Breast epithelium (tissue), 4 donors: ENCODE results near the gene RSPO1. TPM values are rescaled to one million over a fixed set of nuclear protein-coding genes. Genes with fewer than 3 reads are reported as not detected.

Experiments
- DNase-seq, 2 donors: peaks; one replicate each; pipeline ENCODE4 v3.0.0-alpha.2; 2019; ENCODE audit warnings: low spot score in 2 of 2
- H3K27ac ChIP-seq, 2 donors: fragments of 200-600 bp; sonication (generic) in 1 of 2; one replicate each; pipeline ENCODE4 v1.5.1; 2016 to 2019; ENCODE audit warnings: mild to moderate bottlenecking in 1 of 2
- H3K27me3 ChIP-seq, 2 donors: fragments of 200-600 bp; sonication (generic) in 1 of 2; one replicate each; pipeline versions ENCODE4 v1.5.1 to v1.6.0; 2017 to 2019; ENCODE audit warnings: control low read depth in 1 of 2, mild to moderate bottlenecking in 1 of 2
- H3K36me3 ChIP-seq: fragments of 200-600 bp; one replicate; pipeline ENCODE4 v1.5.1; 2019
- H3K4me1 ChIP-seq, 2 donors: fragments of 200-600 bp; sonication (generic); one replicate each; pipeline ENCODE4 v1.5.1; 2016 to 2019; ENCODE audit warnings: control low read depth in 1 of 2
- H3K4me3 ChIP-seq, 3 donors: fragments of 200-600 bp; sonication (generic); 1 replicate in 2 of 3; 2 replicates in 1 of 3; pipeline ENCODE4 v1.5.1; 2016 to 2019; ENCODE audit warnings: mild to moderate bottlenecking in 3 of 3, moderate library complexity in 2 of 3
- H3K9me3 ChIP-seq, 2 donors: fragments of 200-600 bp; sonication (generic) in 1 of 2; one replicate each; pipeline ENCODE4 v1.5.1; 2016 to 2019; ENCODE audit warnings: control low read depth in 1 of 2
- CTCF ChIP-seq, 3 donors: fragments of 450-650 bp; IDR thresholded peaks; one replicate each; pipeline ENCODE4 v1.5.1; 2016 to 2017; ENCODE audit warnings: antibody characterized with exemption in 3 of 3, mild to moderate bottlenecking in 3 of 3, moderate library complexity in 3 of 3
- POLR2A ChIP-seq: fragments of 450-650 bp; IDR thresholded peaks from one replicate; pipeline ENCODE4 v1.6.1; 2016; ENCODE audit warnings: antibody characterized with exemption, mild to moderate bottlenecking, moderate library complexity
- POLR2AphosphoS5 ChIP-seq, 3 donors: sonication (generic); formaldehyde crosslinking; IDR thresholded peaks; one replicate each; pipeline ENCODE4 v1.6.1; 2017; ENCODE audit warnings: antibody characterized with exemption in 3 of 3
- intact Hi-C: fragments of 100-400 bp; cut with DNase I; formaldehyde crosslinking; loops from one replicate; pipeline ENCODE4 v1.15.1; 2023; ENCODE audit warnings: low total_unique reads
- total RNA-seq, 3 donors: library from RNA; depleted of rRNA; stranded (reverse); fragments of >200 nt; gene quantifications; one replicate each; pipeline ENCODE4 v1.1.0, GENCODE V29; 2016

RSPO1 gene
- total RNA-seq, 3 donors from 2014 or later = 6.9 to 13.0 (median 8.9) TPM

- Histone ChIP-seq H3K4me1 (peaks cover 4 to 13% of the 10 kb centered on the region in 2 donors), H3K27me3 (peaks cover 7 to 62% of the 10 kb centered on the region in 2 donors), H3K9me3 (no peaks in the 10 kb centered on the region), H3K36me3 (no peaks in the 10 kb centered on the region), H3K4me3 (no peak overlapping the region), H3K27ac (no peak overlapping the region)
- intact Hi-C loops = no loop called here
- TF ChIP-seq POLR2AphosphoS5 (IDR thresholded peaks at IDR 0.05) (no peak), CTCF (IDR thresholded peaks at IDR 0.05) (no peak), POLR2A (no peak)
- no peak for DNase-seq
These were observed 3.7 kb downstream of the RSPO1 start for GRCh38 chr1:37631036-37631435.

- Histone ChIP-seq H3K4me1 (peaks cover 4 to 13% of the 10 kb centered on the region in 2 donors), H3K27me3 (peaks cover 7 to 58% of the 10 kb centered on the region in 2 donors), H3K36me3 (no peaks in the 10 kb centered on the region), H3K27ac (no peak overlapping the region), H3K4me3 (no peak overlapping the region), H3K9me3 (no peaks in the 10 kb centered on the region)
- no peak for TF ChIP-seq POLR2AphosphoS5 (IDR thresholded peaks at IDR 0.05)
- TF ChIP-seq POLR2A = no peak
- no peak for TF ChIP-seq CTCF (IDR thresholded peaks at IDR 0.05)
- DNase-seq = no peak
- intact Hi-C loops = no loop called here
These were observed 4.2 kb downstream of the RSPO1 start for GRCh38 chr1:37630426-37631028.

GRCh38 chr1:37629726-37630425 is 4.8 kb downstream of the RSPO1 start:
- no peak for TF ChIP-seq POLR2AphosphoS5 (IDR thresholded peaks at IDR 0.05)
- TF ChIP-seq CTCF (IDR thresholded peaks at IDR 0.05) = no peak
- TF ChIP-seq POLR2A = no peak
- peaks cover 4 to 51% of the 10 kb centered on the region in 2 donors for H3K27me3 ChIP-seq
- peaks cover 4 to 13% of the 10 kb centered on the region in 2 donors for H3K4me1 ChIP-seq
- no peak overlapping the region for H3K4me3 ChIP-seq
- DNase-seq = no peak
- H3K9me3 ChIP-seq = no peaks in the 10 kb centered on the region
- intact Hi-C loops = no loop called here
- no peaks in the 10 kb centered on the region for H3K36me3 ChIP-seq
- H3K27ac ChIP-seq = no peak overlapping the region

- H3K4me1 ChIP-seq = peaks cover 0 to 6% of the 10 kb centered on the region in 2 donors
- TF ChIP-seq POLR2A (no peak), CTCF (IDR thresholded peaks at IDR 0.05) (no peak), POLR2AphosphoS5 (IDR thresholded peaks at IDR 0.05) (no peak)
- H3K27me3 ChIP-seq = peaks cover 0 to 47% of the 10 kb centered on the region in 2 donors
- no peak overlapping the region for H3K4me3 ChIP-seq
- DNase-seq = no peak
- H3K9me3 ChIP-seq = no peaks in the 10 kb centered on the region
- no peaks in the 10 kb centered on the region for H3K36me3 ChIP-seq
- H3K27ac ChIP-seq = no peak overlapping the region
- intact Hi-C loops = no loop called here
These were observed 5.7 kb downstream of the RSPO1 start for GRCh38 chr1:37629008-37629407.

GRCh38 chr1:37628026-37628556 is 6.6 kb downstream of the RSPO1 start:
- H3K9me3 ChIP-seq = no peaks in the 10 kb centered on the region
- no peak for DNase-seq
- intact Hi-C loops = no loop called here
- no peaks in the 10 kb centered on the region for H3K4me1 ChIP-seq
- H3K4me3 ChIP-seq = no peak overlapping the region
- peaks cover 0 to 42% of the 10 kb centered on the region in 2 donors for H3K27me3 ChIP-seq
- H3K27ac ChIP-seq = no peak overlapping the region
- no peaks in the 10 kb centered on the region for H3K36me3 ChIP-seq
- TF ChIP-seq CTCF (IDR thresholded peaks at IDR 0.05) = no peak
- TF ChIP-seq POLR2AphosphoS5 (IDR thresholded peaks at IDR 0.05) = no peak
- no peak for TF ChIP-seq POLR2A
